Skin of body (tissue), 2 donors: Measurements from ENCODE around the gene CDH15. TPM values are rescaled to one million over a fixed set of nuclear protein-coding genes. Genes with fewer than 3 reads are reported as not detected.
A peak's percentile ranks its signal among the peaks of the same experiment; 100 is the strongest.

Experiments used
- DNase-seq: peaks from one replicate; lab custom pipeline; 2025; lab: John Stamatoyannopoulos, UW
- total RNA-seq: library from RNA; depleted of rRNA; stranded (reverse); fragments of >200 nt; gene quantifications from one replicate; pipeline ENCODE4 v1.2.3, GENCODE V29; 2014

CDH15 gene
- total RNA-seq, 1 donor from 2014 or later = 4.9 TPM

GRCh38 chr16:89198417-89199240 is 27.1 kb downstream of the CDH15 start:
- no peak for DNase-seq

- no peak for DNase-seq
These were observed 27.9 kb downstream of the CDH15 start for GRCh38 chr16:89199241-89200123.

GRCh38 chr16:89200124-89200849 is 28.7 kb downstream of the CDH15 start, which contains the start of gene SLC22A31:
Gene SLC22A31, minus strand, starts transcription at chr16:89200537. Its CDS starts 36 bp downstream, at chr16:89200501.
- DNase-seq = no peak

GRCh38 chr16:89200850-89201411 is 29.4 kb downstream of the CDH15 start:
- DNase-seq = no peak

- DNase-seq = no peak
These were observed 30.2 kb downstream of the CDH15 start for GRCh38 chr16:89201439-89202377.

- no peak for DNase-seq
These were observed 31.1 kb downstream of the CDH15 start for GRCh38 chr16:89202422-89203215.

GRCh38 chr16:89207993-89208392 is 36.4 kb downstream of the CDH15 start:
- DNase-seq = no peak

GRCh38 chr16:89209522-89210044 is 38.0 kb downstream of the CDH15 start:
- DNase-seq = no peak

GRCh38 chr16:89210165-89210903 is 38.8 kb downstream of the CDH15 start:
- DNase-seq = no peak

- DNase-seq = peak; percentile 26
These were observed 39.5 kb downstream of the CDH15 start for GRCh38 chr16:89210904-89211515.

GRCh38 chr16:89216315-89217137 is 45.0 kb downstream of the CDH15 start:
- peak; percentile 86 for DNase-seq

- no peak for DNase-seq
These were observed 45.5 kb downstream of the CDH15 start for GRCh38 chr16:89217138-89217387.

- DNase-seq = peak; percentile 69
These were observed 46.0 kb downstream of the CDH15 start, which contains the start of gene ZNF778 for GRCh38 chr16:89217388-89218191. Gene ZNF778, plus strand, starts transcription at chr16:89217703. Its CDS starts 3,425 bp downstream, at chr16:89221128.

GRCh38 chr16:89219365-89219764 is 47.8 kb downstream of the CDH15 start:
- no peak for DNase-seq

GRCh38 chr16:89221604-89222003 is 50.1 kb downstream of the CDH15 start:
- DNase-seq = no peak

GRCh38 chr16:89222931-89223330 is 51.4 kb downstream of the CDH15 start:
- no peak for DNase-seq
